ENCODE results near the gene TRIM15.
"Not testable (repeated sequence)": the region's sequence is repeated elsewhere in the genome, so short reads cannot be mapped to it uniquely, and the experiment has no call there.

TRIM15 gene

GRCh38 chr6:30163090-30163917, at the start of gene TRIM15:
TRIM15 (plus strand) TSS chr6:30163546; CDS start chr6:30163685, 139 bp downstream.
- in situ Hi-C loops (cut with HindIII; ENCODE audit: low sequenced_read_pairs): no loop called here

- in situ Hi-C loops (cut with HindIII; ENCODE audit: low sequenced_read_pairs): no loop called here
Measured at GRCh38 chr6:30113841-30114240, 49.5 kb upstream of the TRIM15 start.

GRCh38 chr6:30116724-30117123, 46.6 kb upstream of the TRIM15 start:
- in situ Hi-C loops (cut with HindIII; ENCODE audit: low sequenced_read_pairs): no loop called here

- in situ Hi-C loops (cut with HindIII; ENCODE audit: low sequenced_read_pairs): not testable (repeated sequence)
Measured at GRCh38 chr6:30118691-30119090, 44.7 kb upstream of the TRIM15 start.

GRCh38 chr6:30121446-30122366, 41.6 kb upstream of the TRIM15 start:
- in situ Hi-C loops (cut with HindIII; ENCODE audit: low sequenced_read_pairs): no loop called here

- in situ Hi-C loops (cut with HindIII; ENCODE audit: low sequenced_read_pairs): no loop called here
Measured at GRCh38 chr6:30122515-30122914, 40.8 kb upstream of the TRIM15 start.

- in situ Hi-C loops (cut with HindIII; ENCODE audit: low sequenced_read_pairs): no loop called here
Measured at GRCh38 chr6:30127238-30128093, 35.9 kb upstream of the TRIM15 start.

- in situ Hi-C loops (cut with HindIII; ENCODE audit: low sequenced_read_pairs): loop anchor here (10.0 kb wide), 1 partner anchor 285 kb away; no protein-coding TSS in a partner anchor
Measured at GRCh38 chr6:30129265-30130178, 33.8 kb upstream of the TRIM15 start.

GRCh38 chr6:30130179-30130679, 33.1 kb upstream of the TRIM15 start:
- in situ Hi-C loops (cut with HindIII; ENCODE audit: low sequenced_read_pairs): loop anchor here (10.0 kb wide), 1 partner anchor 285 kb away; no protein-coding TSS in a partner anchor

GRCh38 chr6:30130887-30131862, 32.2 kb upstream of the TRIM15 start:
- in situ Hi-C loops (cut with HindIII; ENCODE audit: low sequenced_read_pairs): loop anchor here (10.0 kb wide), 1 partner anchor 286 kb away; no protein-coding TSS in a partner anchor

- in situ Hi-C loops (cut with HindIII; ENCODE audit: low sequenced_read_pairs): loop anchor here (10.0 kb wide), 1 partner anchor 287 kb away; no protein-coding TSS in a partner anchor
Measured at GRCh38 chr6:30131947-30132497, 31.3 kb upstream of the TRIM15 start.

- in situ Hi-C loops (cut with HindIII; ENCODE audit: low sequenced_read_pairs): loop anchor here (10.0 kb wide), 1 partner anchor 290 kb away; no protein-coding TSS in a partner anchor
Measured at GRCh38 chr6:30135147-30135546, 28.2 kb upstream of the TRIM15 start.

- in situ Hi-C loops (cut with HindIII; ENCODE audit: low sequenced_read_pairs): loop anchor here (10.0 kb wide), 1 partner anchor 291 kb away; no protein-coding TSS in a partner anchor
Measured at GRCh38 chr6:30135757-30136156, 27.6 kb upstream of the TRIM15 start, which contains the start of gene TRIM40. TRIM40 (plus strand) TSS chr6:30136140; CDS start chr6:30137037, 897 bp downstream.

- in situ Hi-C loops (cut with HindIII; ENCODE audit: low sequenced_read_pairs): loop anchor here (10.0 kb wide), 1 partner anchor 292 kb away; no protein-coding TSS in a partner anchor
Measured at GRCh38 chr6:30136570-30137286, 26.6 kb upstream of the TRIM15 start.

- in situ Hi-C loops (cut with HindIII; ENCODE audit: low sequenced_read_pairs): not testable (repeated sequence)
Measured at GRCh38 chr6:30140240-30140639, 23.1 kb upstream of the TRIM15 start.

- in situ Hi-C loops (cut with HindIII; ENCODE audit: low sequenced_read_pairs): no loop called here
Measured at GRCh38 chr6:30142665-30143064, 20.7 kb upstream of the TRIM15 start.

GRCh38 chr6:30143780-30144179, 19.6 kb upstream of the TRIM15 start:
- in situ Hi-C loops (cut with HindIII; ENCODE audit: low sequenced_read_pairs): no loop called here

Data from endothelial cell of hepatic sinusoid (primary cell).